GM12875 (cell line): ENCODE measurements around the gene PLXNA2.

ENCODE experiments used
- H3K4me3 ChIP-seq: one replicate; pipeline ENCODE4 v1.5.1; 2011; ENCODE audit warnings: low read depth, low read length, control low read depth
- TF ChIP-seq, protein P1 (sequence below): IDR thresholded peaks from 2 replicates; pipeline ENCODE4 v1.5.1; 2011; ENCODE audit warnings: low read depth, mild to moderate bottlenecking, control low read depth, inconsistent platforms, low read length, moderate library complexity, borderline replicate concordance; ENCODE audit not compliant: insufficient read depth

PLXNA2 gene

DNA sequence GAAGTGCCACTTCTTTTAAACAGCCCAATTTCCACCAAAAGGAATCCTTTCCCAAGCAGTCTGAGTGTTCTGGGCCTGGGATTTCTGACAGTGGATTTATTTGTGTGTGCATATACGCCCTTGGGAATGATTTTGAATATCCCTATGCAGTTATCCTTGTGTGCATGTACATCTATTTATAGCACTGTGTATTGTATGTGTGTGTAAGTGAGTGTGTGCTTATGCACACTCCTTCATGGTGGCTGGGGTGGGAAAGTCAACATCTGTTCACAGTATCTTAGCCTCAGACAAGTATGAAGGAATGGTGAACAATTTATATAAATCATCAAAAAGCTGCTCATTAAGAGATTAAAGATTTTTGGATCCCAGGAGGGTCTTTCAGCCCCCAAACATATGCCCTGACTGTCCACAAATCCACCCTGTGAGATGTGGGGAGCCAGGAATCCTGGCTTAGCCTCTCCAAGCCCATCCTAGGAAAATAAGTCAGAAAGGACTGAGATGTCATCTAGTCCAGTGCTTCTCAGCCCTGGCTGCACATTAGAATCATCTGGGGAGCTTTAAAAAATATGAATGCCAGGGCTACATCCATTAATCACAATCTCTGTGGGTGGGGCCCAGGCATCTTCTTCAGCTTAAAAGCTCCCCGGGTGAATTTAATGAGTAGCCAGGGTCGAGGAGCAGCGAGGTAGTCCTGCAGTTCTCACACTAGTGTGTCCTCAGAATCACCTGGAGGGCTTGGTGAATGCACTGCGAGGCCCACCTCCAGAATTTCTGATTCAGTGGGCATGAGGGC lies 101.4 kb downstream of the PLXNA2 start:
- no peak overlapping the region for H3K4me3 ChIP-seq
- TF ChIP-seq, protein P1, sequence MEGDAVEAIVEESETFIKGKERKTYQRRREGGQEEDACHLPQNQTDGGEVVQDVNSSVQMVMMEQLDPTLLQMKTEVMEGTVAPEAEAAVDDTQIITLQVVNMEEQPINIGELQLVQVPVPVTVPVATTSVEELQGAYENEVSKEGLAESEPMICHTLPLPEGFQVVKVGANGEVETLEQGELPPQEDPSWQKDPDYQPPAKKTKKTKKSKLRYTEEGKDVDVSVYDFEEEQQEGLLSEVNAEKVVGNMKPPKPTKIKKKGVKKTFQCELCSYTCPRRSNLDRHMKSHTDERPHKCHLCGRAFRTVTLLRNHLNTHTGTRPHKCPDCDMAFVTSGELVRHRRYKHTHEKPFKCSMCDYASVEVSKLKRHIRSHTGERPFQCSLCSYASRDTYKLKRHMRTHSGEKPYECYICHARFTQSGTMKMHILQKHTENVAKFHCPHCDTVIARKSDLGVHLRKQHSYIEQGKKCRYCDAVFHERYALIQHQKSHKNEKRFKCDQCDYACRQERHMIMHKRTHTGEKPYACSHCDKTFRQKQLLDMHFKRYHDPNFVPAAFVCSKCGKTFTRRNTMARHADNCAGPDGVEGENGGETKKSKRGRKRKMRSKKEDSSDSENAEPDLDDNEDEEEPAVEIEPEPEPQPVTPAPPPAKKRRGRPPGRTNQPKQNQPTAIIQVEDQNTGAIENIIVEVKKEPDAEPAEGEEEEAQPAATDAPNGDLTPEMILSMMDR: no peak

DNA sequence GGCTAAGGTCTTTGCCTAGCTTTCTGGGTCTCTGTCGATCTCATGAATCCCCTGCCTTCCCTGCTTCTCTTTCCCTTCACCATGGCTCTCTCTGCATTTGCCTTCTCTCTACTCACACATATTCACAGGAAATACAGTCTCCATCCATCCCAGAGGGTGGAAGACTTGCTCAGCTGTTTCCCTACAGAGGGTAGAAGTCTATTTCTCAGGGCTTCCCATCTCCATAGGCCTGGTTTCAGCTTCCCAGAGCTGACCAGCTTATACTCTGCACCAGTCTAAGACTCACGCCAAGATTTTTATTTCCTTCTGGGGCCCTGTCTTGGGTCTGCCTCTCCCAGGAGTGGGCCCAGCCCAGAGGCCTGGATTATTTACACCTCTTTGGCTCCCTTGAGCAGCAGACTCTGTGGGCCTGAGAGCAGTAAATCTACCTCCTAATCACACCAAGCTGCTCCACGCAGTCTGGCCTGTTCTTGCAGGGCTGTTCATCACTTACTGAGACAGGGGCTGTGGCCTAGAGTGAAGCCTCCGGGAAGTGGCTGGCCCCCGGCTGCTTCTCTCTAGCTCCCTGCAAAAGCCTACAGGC lies 102.5 kb downstream of the PLXNA2 start:
- no peak overlapping the region for H3K4me3 ChIP-seq
- TF ChIP-seq, protein P1: no peak

DNA sequence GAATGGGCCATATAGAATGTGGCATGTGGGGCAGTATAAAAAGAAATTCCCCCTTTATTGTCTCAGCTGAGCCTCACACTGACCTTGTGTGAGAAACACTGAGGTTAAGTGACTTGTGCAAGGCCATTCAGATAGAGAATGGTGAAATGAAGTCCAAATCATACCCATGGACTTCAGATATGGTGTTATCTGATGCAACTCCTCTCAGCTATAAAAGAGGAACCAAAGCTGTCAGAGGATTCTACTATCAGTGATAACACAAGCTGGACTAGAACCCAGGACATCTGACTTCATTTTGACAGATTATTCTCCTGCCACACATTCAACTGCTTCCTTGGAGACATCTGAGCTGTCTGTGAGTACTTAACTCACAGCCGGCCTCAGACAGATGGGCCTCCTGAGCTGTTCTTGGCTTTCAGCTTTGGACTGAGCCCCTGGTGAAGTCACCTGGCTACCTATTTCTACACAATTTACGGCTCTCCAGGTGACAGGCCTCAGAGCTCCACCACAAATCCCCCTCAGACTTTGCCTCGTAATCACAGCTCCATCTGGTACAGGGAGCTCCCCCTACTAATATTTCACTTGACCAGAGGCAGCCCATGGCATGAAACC lies 104.6 kb downstream of the PLXNA2 start:
- TF ChIP-seq, protein P1: no peak

DNA sequence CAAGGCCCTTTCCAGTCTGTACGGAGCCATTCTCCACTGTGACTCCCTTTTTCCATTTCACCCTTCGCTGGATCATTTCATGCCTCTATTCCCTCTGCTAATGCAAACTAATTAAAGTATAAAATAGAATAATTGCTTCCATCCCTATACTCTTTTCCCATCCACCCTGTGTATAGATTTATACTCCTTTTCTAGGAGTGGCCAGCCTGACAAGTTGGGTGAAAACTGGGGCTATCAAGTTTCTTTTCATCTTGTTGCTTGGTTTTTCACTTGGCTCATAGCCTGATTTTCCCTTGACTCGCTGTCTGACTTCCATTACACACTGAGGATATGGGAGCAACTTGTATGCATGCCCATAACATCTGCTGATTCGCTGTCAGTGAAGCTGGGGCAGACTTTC lies 107.0 kb downstream of the PLXNA2 start:
- H3K4me3 ChIP-seq: no peak overlapping the region
- TF ChIP-seq, protein P1: no peak

More for the DNA sequence above, 104.6 kb downstream of the PLXNA2 start:
- H3K4me3 ChIP-seq: no peak overlapping the region

DNA sequence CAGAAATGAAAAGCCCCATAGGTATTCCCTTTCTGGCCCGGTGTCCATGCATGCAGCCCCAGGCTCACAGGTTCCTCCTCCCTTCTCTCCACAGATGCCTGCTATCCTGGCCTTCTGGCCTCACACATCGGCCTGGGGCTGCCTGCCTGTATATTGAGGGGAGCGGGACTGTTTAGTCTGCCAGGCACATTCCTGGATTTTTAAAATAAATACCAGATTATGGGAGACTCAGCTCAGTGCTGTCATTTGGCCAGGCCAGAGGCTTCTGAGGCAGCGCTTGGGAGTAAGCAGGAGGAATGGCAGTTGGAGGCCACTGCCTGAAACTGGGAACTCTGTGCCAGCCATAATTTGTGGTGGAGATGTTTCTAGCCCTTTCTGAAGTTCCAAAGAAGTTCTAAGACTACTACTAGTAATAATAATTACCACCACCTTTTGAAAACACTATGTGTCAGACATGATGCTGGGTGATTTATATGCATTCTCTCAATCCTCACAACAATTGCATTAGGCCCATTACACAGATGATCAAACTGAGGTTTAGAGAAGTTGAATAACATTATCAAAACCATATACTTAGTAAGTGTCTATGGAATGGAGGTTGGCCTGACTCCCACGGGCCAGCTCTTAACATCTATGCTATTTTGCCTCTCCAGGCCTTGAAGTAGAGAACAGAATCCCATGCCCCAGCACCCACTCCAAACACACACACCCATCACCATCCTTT lies 107.6 kb downstream of the PLXNA2 start:
- TF ChIP-seq, protein P1: no peak
- H3K4me3 ChIP-seq: no peak overlapping the region

DNA sequence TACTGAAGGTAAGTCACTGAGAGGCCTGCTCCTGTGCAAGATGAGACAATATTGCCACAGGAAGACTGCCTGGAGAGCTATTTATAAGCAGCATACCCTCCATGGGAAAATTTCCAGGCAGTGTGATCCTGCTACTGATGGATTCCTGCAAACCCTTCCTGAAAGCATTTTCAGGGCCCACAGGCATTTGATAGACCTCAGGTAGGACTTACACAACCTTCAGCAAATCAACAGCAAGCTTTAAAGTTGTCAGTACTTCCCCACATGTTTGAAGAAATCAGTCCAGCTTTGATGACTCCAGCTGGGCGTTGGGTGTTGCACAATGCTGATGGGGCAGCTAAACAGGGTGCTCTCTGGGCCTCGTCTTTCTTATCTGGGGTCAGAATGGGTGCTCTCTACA lies 108.8 kb downstream of the PLXNA2 start:
- H3K4me3 ChIP-seq: no peak overlapping the region
- TF ChIP-seq, protein P1: no peak
